GM18507 (cell line): ENCODE data around the gene AP4S1.
"Not testable (repeated sequence)": the region's sequence is repeated elsewhere in the genome, so short reads cannot be mapped to it uniquely, and the experiment has no call there.

Experiments used
- DNase-seq: peaks from one replicate; pipeline ENCODE4 v3.0.0; 2011; ENCODE audit warnings: low read depth; ENCODE audit not compliant: insufficient read length; ENCODE audit errors: extremely low spot score
- FAIRE-seq: peaks from 2 replicates; lab custom pipeline; 2011; peaks lifted over from hg19 to GRCh38; lab: Jason Lieb, UNC

The AP4S1 gene

DNA sequence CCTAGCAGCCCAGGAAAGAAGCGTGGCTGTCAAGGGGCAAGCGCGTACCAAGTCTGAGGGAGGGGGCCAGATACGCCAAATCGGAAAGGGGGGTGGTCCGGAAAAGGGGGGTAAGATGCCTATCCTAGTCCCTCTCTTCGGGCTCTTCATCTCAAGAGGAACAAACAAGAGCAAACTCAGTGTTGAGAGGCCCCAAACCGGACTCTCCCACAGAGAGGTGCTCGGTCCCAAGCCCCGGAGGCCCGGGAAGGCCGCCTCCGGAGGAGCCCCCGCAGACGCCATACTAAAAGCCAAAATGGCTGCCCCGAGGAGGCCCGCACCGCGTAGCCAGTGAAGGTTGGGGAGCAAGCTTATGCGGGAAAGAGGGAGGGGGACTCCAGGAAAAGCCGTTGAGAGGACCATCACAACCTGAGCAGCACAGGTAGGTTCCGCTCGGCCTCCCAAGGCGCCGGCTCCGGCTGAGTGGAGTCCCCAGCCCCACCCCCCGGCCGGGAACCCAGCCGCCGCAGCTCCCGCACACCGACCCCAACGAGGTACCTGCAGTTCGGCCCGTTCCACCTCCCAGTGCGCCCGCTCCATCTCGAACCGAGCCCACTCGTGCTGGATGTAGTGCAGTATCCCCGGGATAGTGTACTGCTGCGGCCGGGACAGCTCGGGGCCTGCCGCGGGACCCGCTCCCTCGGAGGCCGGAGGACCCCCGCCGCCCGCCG lies at the start of gene AP4S1:
Gene AP4S1, plus strand, starts transcription at position 283 of the 710 bp plus-strand sequence. CDS start 40,548 bp downstream, outside the sequence.
- no peak for FAIRE-seq
- DNase-seq = no peak

- FAIRE-seq (no peak), DNase-seq (no peak)
Observed at GRCh38 chr14:30977752-30978151, 47.7 kb upstream of the AP4S1 start.

DNA sequence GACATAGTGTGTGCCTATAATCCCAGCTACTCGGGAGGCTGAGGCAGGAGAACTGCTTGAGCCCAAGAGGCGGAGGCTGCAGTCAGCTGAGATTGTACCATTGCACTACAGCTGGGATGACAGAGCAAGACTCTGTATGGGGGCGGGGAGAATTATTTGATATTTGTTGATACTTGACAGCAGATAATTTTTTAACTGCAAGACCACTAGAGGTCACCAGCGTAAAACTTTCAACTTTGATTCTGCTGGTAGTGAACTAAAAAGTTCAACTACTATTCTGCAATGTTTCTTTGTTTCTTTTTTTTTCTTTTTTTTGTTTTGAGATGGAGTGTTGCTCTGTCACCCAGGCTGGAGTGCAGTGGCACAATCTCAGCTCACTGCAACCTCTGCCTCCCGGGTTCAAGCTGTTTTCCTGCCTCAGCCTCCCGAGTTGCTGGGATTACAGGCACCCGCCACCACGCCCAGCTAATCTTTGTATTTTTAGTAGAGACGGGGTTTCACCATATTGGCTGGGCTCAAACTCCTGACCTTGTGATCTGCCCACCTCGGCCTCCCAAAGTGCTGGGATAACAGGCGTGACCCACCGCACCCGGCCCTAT lies 45.2 kb upstream of the AP4S1 start:
- FAIRE-seq = peak; percentile 78
- DNase-seq = not testable (repeated sequence)

GRCh38 chr14:30980980-30981379 lies 44.5 kb upstream of the AP4S1 start:
- FAIRE-seq (peak; percentile 31), DNase-seq (no peak)

DNA sequence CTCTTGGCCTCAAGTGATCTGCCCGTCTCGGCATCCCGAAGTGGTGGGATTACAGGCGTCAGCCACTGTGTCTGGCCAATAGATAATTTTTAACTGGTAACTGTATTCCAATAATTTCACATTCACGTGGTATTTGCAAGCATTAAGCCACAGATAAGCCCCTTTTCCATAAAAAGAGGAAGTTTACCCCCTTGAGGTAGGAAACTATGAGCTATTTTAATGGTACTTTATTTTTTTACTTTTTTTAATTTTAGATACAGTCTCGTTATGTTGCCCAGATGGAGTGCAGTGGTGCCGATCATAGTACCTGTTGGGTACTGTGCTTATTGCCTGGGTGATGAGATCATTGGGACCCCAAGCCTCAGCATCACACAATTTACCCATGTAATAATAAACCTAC lies 42.9 kb upstream of the AP4S1 start:
- FAIRE-seq (no peak), DNase-seq (no peak)

- FAIRE-seq (no peak), DNase-seq (no peak)
Observed at GRCh38 chr14:30983858-30984257, 41.6 kb upstream of the AP4S1 start.

GRCh38 chr14:30985796-30986195 lies 39.7 kb upstream of the AP4S1 start:
- no peak for FAIRE-seq

DNA sequence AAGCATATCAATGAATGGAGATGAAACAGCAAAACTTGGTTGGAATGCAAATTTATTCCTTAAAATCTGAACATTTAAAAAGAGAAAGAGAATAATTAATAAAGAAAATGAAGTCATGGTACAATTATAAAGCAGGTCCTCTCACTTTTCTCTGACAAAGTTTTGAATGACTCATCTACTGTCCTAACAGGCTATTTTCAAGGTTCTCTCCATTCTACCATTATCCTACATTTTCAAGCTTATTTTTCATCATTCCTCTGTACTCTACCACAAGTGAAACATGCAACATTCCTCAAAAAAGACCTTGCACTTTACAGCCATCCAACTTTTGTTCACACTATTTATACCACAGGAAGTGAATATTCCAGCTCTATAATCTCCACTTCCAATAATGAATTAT lies 36.9 kb upstream of the AP4S1 start:
- DNase-seq (no peak), FAIRE-seq (no peak)

More at GRCh38 chr14:30985796-30986195, 39.7 kb upstream of the AP4S1 start:
- no peak for DNase-seq

GRCh38 chr14:30990770-30991169 lies 34.7 kb upstream of the AP4S1 start:
- DNase-seq = no peak

GRCh38 chr14:30991408-30991807 lies 34.0 kb upstream of the AP4S1 start:
- no peak for DNase-seq
- no peak for FAIRE-seq

More at GRCh38 chr14:30990770-30991169, 34.7 kb upstream of the AP4S1 start:
- FAIRE-seq = no peak

- FAIRE-seq = no peak
- no peak for DNase-seq
Observed at GRCh38 chr14:30993071-30993470, 32.4 kb upstream of the AP4S1 start.

DNA sequence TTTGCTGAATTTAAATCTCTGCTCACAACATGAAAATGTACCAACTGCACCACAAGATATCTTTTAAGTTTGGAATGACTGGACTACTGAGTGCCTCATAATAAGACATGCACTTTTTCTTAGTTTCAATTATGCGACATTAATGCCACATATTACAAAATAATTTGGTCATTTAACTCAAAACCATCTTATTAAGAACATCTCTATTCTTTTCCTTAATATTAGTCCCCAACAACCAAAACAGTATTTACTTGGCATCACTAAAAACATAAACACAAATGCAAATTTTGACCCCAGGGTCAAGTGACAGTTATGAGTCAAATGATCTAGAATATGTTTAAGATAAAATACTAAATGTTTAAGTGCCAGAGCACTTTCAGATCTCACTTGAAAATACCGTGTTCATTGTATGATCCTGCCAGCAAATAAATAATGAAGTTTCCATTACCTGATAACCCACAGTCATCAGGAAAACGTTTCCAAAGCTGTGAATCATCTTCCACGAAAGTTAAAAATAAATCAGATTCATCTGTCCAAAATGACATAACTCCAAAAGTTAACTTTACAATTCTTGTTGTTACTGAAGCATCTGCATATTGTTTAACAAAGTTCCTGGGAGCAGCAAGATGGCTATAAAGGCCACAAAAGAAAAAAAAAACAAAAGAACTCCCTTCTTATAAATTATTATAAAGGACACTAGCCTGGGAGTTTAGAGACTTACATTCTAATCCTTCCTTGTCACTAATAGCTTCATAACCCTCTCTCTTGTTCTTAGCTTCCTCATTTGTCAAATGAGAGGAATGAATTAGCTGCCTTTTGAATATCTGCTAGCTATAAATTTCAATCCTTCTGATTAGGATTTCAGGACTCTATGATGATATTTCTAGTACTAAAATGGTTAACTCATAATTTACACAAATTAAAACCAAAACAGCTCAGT lies 30.5 kb upstream of the AP4S1 start:
- DNase-seq (no peak), FAIRE-seq (peak; percentile 74)

DNA sequence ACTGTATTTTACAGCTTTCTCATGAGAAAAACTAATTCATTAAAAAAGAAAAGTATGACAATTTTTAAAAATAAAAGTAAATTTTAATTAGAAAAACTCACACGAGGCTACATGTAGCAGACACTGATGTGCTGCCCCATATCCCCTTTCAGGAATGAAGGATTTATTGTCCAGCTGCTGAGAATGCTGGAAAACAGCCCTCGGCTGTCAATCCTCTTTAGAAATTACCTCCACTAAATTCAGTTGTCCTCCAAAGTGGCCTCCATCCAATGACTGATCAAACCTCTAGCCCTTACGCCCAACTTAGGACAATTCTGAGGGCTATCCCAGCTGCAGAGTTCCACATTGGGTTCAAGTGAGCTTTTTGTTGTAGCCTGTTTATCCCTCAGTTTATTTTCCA lies 29.8 kb upstream of the AP4S1 start:
- DNase-seq (no peak), FAIRE-seq (no peak)

- FAIRE-seq (no peak), DNase-seq (no peak)
Observed at GRCh38 chr14:30996892-30997659, 28.4 kb upstream of the AP4S1 start.

DNA sequence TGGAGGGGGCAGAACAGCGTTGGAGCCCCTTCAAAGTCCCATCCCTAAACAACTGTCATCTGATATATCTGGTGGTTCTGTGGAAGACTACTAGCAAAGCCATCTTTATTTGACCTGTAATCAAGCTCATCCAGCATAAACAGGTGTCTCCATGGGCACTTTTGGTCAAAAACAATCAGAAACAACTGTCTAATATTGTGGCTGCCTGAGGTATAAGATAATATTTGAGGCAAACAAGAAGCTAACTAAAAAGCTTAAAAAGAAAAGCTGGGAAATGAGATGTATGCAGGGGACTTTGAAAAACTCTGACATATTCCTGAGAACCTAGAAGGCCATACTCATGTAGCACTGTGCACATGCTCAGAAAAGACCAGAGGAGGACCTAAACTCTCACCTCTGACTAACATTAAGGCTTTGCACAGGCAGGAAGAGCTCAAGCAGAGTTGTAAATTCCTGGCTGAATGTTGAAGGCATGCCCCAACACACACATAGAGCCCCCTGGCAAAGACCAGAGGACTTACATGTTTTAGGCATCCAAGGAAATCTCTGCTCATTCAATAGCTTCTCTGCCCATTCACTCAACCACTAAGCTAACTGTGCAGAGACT lies 27.2 kb upstream of the AP4S1 start:
- no peak for DNase-seq
- FAIRE-seq = no peak

DNA sequence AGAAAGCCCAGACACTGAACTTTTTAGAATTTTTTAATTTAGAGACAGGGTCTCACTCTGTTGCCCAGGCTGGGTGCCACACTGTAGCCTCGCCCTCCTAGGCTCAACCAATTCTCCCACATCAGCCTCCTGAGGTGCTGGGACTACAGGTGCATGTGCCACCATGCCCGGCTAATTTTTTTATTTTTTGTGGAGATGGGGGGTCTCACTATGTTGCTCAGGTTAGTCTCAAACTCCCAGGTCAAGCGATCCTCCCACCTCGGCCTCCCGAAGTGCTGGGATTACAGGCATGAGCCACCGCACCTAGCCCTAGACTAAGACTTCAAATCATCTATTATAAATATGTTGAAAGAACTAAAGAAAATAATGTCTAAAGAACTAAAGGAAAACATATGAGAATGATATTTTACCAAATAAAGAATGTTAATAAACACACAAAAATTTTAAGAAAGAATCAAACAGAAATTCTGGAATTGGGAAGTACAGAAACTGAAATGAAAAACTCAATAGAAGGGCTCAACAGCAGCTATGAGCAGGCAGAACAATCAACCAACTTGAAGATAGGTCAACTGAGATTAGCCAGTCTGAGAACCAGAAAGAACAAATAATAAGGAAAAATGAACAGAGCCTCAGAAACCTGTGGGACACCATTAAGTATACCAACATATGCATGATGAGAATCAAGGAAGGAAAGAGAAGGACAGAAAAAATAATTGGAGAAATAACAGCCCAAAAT lies 26.2 kb upstream of the AP4S1 start:
- FAIRE-seq (no peak), DNase-seq (no peak)

DNA sequence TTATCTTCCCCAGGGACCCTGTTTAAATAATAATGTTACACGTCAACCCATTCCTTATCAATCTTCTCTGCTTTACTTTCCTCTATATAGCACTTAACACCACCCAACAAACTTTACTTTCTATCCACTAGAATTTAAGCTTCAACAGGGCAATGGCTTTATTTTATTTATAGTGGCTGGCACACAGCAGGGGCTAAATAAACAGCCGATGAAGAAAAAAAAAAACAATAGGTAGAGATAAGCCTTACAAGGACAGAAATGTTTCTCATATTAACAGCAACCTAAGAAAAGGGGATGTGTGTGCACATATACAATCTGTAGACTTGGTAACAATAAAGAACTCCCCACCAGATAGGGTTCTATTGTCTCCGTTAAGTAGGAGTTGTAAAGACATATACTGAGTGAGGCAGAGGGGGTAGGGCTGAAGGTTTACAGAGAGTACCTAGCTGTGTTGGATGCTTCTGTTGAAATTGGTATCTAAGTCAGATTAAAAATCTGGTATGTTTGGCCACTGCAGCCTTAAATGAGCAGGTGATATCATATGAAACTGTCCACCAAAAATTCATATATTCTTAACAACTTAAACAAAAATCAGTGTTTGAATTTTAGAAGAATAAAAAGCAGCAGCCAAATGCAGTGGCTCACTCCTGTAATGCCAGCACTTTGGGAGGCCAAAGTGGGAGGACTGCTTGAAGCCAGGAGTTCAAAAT lies 24.7 kb upstream of the AP4S1 start:
- DNase-seq (no peak), FAIRE-seq (no peak)

DNA sequence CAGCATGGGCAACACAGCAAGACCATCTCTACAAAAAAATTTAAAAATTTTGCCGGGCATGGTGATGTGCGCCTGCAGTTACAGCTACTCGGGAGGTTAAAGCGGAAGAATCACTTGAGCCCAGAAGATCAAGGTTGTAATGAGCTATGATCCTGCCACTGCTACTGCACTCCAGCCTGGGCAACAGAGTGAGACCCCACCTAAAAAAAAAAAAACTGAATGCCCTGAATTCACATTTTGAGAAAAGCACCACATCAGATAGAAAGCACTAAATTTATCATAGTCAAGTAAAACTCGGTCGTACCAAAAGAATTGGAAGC lies 24.1 kb upstream of the AP4S1 start:
- no peak for FAIRE-seq
- DNase-seq = no peak
